K562 (cell line): ENCODE measurements around the gene ZSWIM8. TPM values are rescaled to one million over a fixed set of nuclear protein-coding genes. Genes with fewer than 3 reads are reported as not detected.

Experiments used
- BCOR ChIP-seq: fragments of 450-650 bp; IDR thresholded peaks from 2 replicates; pipeline ENCODE4 v1.6.1; 2016
- CBX1 ChIP-seq: sonication (generic); IDR thresholded peaks from 2 replicates; pipeline ENCODE4 v1.6.1; 2016; ENCODE audit warnings: antibody characterized with exemption, low read depth, mild to moderate bottlenecking
- HOXB6 ChIP-seq: fragments of 250-450 bp; sonication (Bioruptor Pico); IDR thresholded peaks from 2 replicates; pipeline ENCODE4 v1.5.1; 2022; ENCODE audit warnings: mild to moderate bottlenecking, borderline replicate concordance
- ILF3 ChIP-seq: fragments of 450-650 bp; IDR thresholded peaks from 2 replicates; pipeline ENCODE4 v1.6.1; 2018; ENCODE audit warnings: antibody characterized with exemption, mild to moderate bottlenecking, moderate library complexity, borderline replicate concordance
- NR3C1 ChIP-seq: sonication (generic); formaldehyde crosslinking; IDR thresholded peaks from 2 replicates; pipeline ENCODE4 v1.8.1; 2022; ENCODE audit warnings: missing genetic modification reagents
- STAG1 ChIP-seq: sonication (generic); formaldehyde crosslinking; IDR thresholded peaks from 2 replicates; pipeline ENCODE4 v1.5.0; 2020; ENCODE audit warnings: missing genetic modification reagents, borderline replicate concordance
- TCF3 ChIP-seq: sonication (generic); formaldehyde crosslinking; IDR thresholded peaks from 2 replicates; pipeline ENCODE4 v1.4.0; 2020; ENCODE audit warnings: mild to moderate bottlenecking, missing genetic modification reagents
- TSHZ1 ChIP-seq: fragments of 250-450 bp; sonication (Bioruptor Pico); IDR thresholded peaks from 2 replicates; pipeline ENCODE4 v1.4.0; 2020; ENCODE audit warnings: mild to moderate bottlenecking, moderate library complexity
- ZFP36 ChIP-seq: fragments of 150-350 bp; IDR thresholded peaks from 2 replicates; pipeline ENCODE4 v1.6.1; 2018; ENCODE audit warnings: low read length, low read depth; ENCODE audit not compliant: partially characterized antibody
- polyA plus RNA-seq, 8 experiments: library from polyadenylated mRNA; depleted of rRNA in 4 of 8; stranded (reverse) in 5 of 8; unstranded in 3 of 8; fragments of >200 nt; fragmentation: Nextera tagmentation in 2 of 8; fragmentation: Illumina TruSeq in 1 of 8; extraction: Ambion mirVana in 2 of 8; extraction: Trizol in 1 of 8; gene quantifications; 2 replicates each; pipeline versions ENCODE4 v1.2.1 to v1.2.3, GENCODE V29; 2011 to 2014; ENCODE audit warnings: inconsistent platforms in 1 of 8, missing spikeins in 1 of 8
- total RNA-seq, 7 experiments: library from RNA; depleted of rRNA in 6 of 7; stranded (reverse); fragments of >200 nt in 6 of 7; fragmentation: Illumina TruSeq in 2 of 7; extraction: Trizol in 2 of 7; gene quantifications; 2 replicates each; pipeline versions ENCODE4 v1.2.1 to v1.2.3, GENCODE V29; 2011 to 2021; ENCODE audit warnings: low replicate concordance in 1 of 7
- TF ChIP-seq, protein P1 (sequence below): sonication (generic); formaldehyde crosslinking; IDR thresholded peaks from 2 replicates; pipeline ENCODE4 v1.8.0; 2022; ENCODE audit warnings: mild to moderate bottlenecking, missing genetic modification reagents
- TF ChIP-seq, protein P2 (sequence below): fragments of 250-450 bp; sonication (Bioruptor Pico); IDR thresholded peaks from 2 replicates; pipeline ENCODE4 v1.4.0; 2020; ENCODE audit warnings: mild to moderate bottlenecking
- TF ChIP-seq, protein P3 (sequence below): fragments of 250-450 bp; sonication (Bioruptor Pico); IDR thresholded peaks from 2 replicates; pipeline ENCODE4 v1.5.0; 2021; ENCODE audit warnings: mild to moderate bottlenecking, moderate library complexity

ZSWIM8 gene
- total and polyA plus RNA-seq, 9 of the 15 experiments (the other 6 are each of a cell fraction or from before 2014, with no cell fraction given) = 5.6 to 47.8 (median 26.7) TPM

DNA sequence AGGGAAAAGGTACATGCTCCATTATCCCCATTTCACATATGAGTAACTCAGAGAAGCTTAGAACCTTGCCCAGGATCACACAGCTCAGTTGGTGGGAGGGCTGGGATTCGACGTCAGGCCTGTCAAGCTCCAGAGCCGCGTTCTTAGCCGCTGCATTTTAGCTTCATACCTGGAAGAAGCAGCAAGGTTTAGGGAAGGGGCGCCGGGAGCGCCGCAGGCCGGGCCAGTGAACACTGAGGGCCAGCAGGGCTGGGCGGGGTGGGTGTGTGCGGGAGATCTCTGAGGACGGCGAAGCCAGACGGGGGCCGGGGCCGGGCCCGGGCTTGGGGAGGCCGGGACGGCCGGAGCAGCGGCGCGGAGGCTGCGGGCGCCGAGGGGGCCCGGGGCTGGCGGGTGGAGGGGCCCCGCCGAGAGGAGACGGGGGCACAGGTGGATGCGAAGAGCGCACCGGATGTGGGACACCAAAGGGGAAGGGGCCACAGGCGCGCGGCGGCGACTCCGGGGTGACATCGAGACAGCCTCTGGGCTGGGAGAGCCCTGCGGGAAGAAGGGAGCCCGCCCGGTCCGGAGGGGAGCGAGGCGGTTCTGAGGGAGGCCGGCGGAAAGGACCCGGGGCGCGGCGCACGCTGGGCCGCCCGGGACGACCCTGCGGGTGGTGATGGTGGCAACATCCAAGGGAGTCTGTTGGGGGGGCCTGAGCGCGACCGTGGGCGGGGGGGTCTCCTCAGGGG, 25.5 kb downstream of the ZSWIM8 start (continued):
- TF ChIP-seq, protein P1, sequence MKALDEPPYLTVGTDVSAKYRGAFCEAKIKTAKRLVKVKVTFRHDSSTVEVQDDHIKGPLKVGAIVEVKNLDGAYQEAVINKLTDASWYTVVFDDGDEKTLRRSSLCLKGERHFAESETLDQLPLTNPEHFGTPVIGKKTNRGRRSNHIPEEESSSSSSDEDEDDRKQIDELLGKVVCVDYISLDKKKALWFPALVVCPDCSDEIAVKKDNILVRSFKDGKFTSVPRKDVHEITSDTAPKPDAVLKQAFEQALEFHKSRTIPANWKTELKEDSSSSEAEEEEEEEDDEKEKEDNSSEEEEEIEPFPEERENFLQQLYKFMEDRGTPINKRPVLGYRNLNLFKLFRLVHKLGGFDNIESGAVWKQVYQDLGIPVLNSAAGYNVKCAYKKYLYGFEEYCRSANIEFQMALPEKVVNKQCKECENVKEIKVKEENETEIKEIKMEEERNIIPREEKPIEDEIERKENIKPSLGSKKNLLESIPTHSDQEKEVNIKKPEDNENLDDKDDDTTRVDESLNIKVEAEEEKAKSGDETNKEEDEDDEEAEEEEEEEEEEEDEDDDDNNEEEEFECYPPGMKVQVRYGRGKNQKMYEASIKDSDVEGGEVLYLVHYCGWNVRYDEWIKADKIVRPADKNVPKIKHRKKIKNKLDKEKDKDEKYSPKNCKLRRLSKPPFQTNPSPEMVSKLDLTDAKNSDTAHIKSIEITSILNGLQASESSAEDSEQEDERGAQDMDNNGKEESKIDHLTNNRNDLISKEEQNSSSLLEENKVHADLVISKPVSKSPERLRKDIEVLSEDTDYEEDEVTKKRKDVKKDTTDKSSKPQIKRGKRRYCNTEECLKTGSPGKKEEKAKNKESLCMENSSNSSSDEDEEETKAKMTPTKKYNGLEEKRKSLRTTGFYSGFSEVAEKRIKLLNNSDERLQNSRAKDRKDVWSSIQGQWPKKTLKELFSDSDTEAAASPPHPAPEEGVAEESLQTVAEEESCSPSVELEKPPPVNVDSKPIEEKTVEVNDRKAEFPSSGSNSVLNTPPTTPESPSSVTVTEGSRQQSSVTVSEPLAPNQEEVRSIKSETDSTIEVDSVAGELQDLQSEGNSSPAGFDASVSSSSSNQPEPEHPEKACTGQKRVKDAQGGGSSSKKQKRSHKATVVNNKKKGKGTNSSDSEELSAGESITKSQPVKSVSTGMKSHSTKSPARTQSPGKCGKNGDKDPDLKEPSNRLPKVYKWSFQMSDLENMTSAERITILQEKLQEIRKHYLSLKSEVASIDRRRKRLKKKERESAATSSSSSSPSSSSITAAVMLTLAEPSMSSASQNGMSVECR (CRISPR knock-in tag) = peak; percentile 66
- TF ChIP-seq ZFP36 (peak; percentile 84), NR3C1 (CRISPR knock-in tag) (no peak), ILF3 (no peak), TSHZ1 (no peak), TCF3 (CRISPR knock-in tag) (no peak), STAG1 (CRISPR knock-in tag) (0 out of 2 replicates have a peak, but pooled peaks have one; percentile 17), CBX1 (no peak), HOXB6 (no peak), BCOR (peak; percentile 78)
- TF ChIP-seq, protein P2, sequence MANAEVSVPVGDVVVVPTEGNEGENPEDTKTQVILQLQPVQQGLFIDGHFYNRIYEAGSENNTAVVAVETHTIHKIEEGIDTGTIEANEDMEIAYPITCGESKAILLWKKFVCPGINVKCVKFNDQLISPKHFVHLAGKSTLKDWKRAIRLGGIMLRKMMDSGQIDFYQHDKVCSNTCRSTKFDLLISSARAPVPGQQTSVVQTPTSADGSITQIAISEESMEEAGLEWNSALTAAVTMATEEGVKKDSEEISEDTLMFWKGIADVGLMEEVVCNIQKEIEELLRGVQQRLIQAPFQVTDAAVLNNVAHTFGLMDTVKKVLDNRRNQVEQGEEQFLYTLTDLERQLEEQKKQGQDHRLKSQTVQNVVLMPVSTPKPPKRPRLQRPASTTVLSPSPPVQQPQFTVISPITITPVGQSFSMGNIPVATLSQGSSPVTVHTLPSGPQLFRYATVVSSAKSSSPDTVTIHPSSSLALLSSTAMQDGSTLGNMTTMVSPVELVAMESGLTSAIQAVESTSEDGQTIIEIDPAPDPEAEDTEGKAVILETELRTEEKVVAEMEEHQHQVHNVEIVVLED (CRISPR knock-in tag) = no peak
- TF ChIP-seq, protein P3, sequence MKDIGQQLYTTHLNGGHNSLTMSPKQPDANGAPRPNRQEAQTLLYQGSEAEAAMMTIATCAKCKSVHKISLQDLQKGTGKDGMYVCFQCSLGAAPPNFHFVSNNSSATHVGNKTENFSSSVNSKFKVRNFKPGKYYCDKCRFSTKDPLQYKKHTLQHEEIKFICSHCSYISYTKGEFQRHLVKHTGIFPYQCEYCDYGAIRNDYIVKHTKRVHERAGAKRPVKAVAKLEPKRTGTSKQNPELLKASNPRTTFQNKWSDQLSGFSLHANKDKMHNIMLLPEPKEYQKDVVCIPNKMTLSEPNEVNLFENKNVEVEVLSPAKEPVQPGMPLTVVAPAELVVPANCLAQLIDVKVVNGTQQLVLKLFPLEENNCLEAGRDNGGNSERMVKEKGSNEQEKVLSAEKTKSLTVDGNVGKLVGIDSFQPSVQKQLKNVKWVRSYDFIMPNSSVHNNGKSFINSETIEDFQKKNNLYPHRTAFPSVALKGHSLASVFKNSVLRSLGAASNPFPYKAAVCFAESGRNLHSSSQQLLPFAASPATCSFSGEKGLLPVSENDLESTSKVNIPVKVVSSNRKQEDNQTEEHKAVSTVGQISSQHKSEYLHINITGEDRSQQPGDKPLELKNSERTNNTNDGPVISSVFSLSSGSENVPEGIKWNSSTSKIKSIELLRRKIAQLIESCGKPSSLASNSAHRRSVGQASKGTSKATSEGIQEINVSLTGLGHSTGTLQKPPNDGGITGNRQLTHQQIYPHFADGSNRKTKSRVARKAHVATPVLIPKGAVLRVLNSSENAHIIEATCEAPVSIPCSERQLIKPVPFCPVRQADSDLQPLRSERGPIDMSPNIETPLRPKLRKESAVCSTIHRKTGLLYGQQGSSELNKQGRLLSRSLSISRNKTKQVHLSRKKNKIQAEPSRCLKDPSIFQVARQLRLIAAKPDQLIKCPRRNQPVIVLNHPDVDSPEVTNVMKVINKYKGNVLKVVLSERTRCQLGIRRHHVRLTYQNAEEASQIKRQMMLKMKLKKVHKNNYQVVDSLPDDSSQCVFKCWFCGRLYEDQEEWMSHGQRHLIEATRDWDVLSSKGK = no peak
